ENCODE results near the gene RAB44. TPM values are rescaled to one million over a fixed set of nuclear protein-coding genes. Genes with fewer than 3 reads are reported as not detected.

Gene RAB44
- total RNA-seq, 2 donors from 2014 or later: 0.08 to 0.30 TPM

- no peak for TF ChIP-seq CTCF (IDR thresholded peaks at IDR 0.05)
- DNase-seq: no peak
- Histone ChIP-seq H3K27ac (no peak overlapping the region), H3K27me3 (no peaks in the 10 kb centered on the region), H3K4me3 (no peak overlapping the region), H3K36me3 (no peaks in the 10 kb centered on the region), H3K9me3 (no peaks in the 10 kb centered on the region), H3K4me1 (no peaks in the 10 kb centered on the region), H3K9ac (ENCODE audit: low read depth in 2 of 2, low read length in 2 of 2) (no peak overlapping the region)
- intact Hi-C loops (cut with DNase I): loop anchor here (5.0 to 10.0 kb wide), 2 partner anchors 220 to 447 kb away; partner anchors contain the start of gene MTCH1
Measured at GRCh38 chr6:36765190-36765589, 67.6 kb downstream of the RAB44 start.

- H3K36me3 ChIP-seq: no peaks in the 10 kb centered on the region
- no peak overlapping the region for H3K9ac ChIP-seq (ENCODE audit: low read depth in 2 of 2, low read length in 2 of 2)
- TF ChIP-seq CTCF (IDR thresholded peaks at IDR 0.05): peak; percentile 82
- intact Hi-C loops (cut with DNase I): loop anchor here (2.0 to 10.0 kb wide), 4 partner anchors 85 to 447 kb away; partner anchors contain the start of gene MTCH1
- no peaks in the 10 kb centered on the region for H3K27me3 ChIP-seq
- peak; percentile 87 for DNase-seq
- no peaks in the 10 kb centered on the region for H3K4me1 ChIP-seq
- no peak overlapping the region for H3K27ac ChIP-seq
- H3K9me3 ChIP-seq: no peaks in the 10 kb centered on the region
- no peak overlapping the region for H3K4me3 ChIP-seq
Measured at GRCh38 chr6:36765594-36766398, 68.2 kb downstream of the RAB44 start.

- TF ChIP-seq CTCF (IDR thresholded peaks at IDR 0.05): no peak
- H3K4me1 ChIP-seq: no peaks in the 10 kb centered on the region
- no peak overlapping the region for H3K4me3 ChIP-seq
- H3K36me3 ChIP-seq: no peaks in the 10 kb centered on the region
- H3K27ac ChIP-seq: no peak overlapping the region
- H3K9me3 ChIP-seq: no peaks in the 10 kb centered on the region
- H3K27me3 ChIP-seq: no peaks in the 10 kb centered on the region
- no peak for DNase-seq
- no peak overlapping the region for H3K9ac ChIP-seq (ENCODE audit: low read depth in 2 of 2, low read length in 2 of 2)
- intact Hi-C loops (cut with DNase I): loop anchor here (2.0 to 10.0 kb wide), 4 partner anchors 84 to 446 kb away; partner anchors contain the start of gene MTCH1
Measured at GRCh38 chr6:36766399-36766945, 68.8 kb downstream of the RAB44 start.

GRCh38 chr6:36769183-36769675 lies 71.6 kb downstream of the RAB44 start:
- Histone ChIP-seq H3K9me3 (no peaks in the 10 kb centered on the region), H3K9ac (ENCODE audit: low read depth in 2 of 2, low read length in 2 of 2) (no peak overlapping the region), H3K36me3 (no peaks in the 10 kb centered on the region), H3K27me3 (no peaks in the 10 kb centered on the region), H3K27ac (peak overlapping the region; percentile 32), H3K4me3 (no peak overlapping the region), H3K4me1 (no peaks in the 10 kb centered on the region)
- DNase-seq: no peak
- TF ChIP-seq CTCF (IDR thresholded peaks at IDR 0.05): no peak
- intact Hi-C loops (cut with DNase I): loop anchor here (5.0 to 10.0 kb wide), 2 partner anchors 216 to 443 kb away; partner anchors contain the start of gene MTCH1

GRCh38 chr6:36769676-36770499 lies 72.3 kb downstream of the RAB44 start:
- H3K4me3 ChIP-seq: no peak overlapping the region
- H3K9me3 ChIP-seq: no peaks in the 10 kb centered on the region
- intact Hi-C loops (cut with DNase I): loop anchor here (5.0 to 10.0 kb wide), 2 partner anchors 215 to 442 kb away; partner anchors contain the start of gene MTCH1
- H3K27me3 ChIP-seq: no peaks in the 10 kb centered on the region
- no peak for DNase-seq
- no peak overlapping the region for H3K9ac ChIP-seq (ENCODE audit: low read depth in 2 of 2, low read length in 2 of 2)
- peak overlapping the region; percentile 32 for H3K27ac ChIP-seq
- H3K36me3 ChIP-seq: no peaks in the 10 kb centered on the region
- H3K4me1 ChIP-seq: no peaks in the 10 kb centered on the region
- TF ChIP-seq CTCF (IDR thresholded peaks at IDR 0.05): no peak

Measured in colonic mucosa (tissue), 4 donors.